ENCODE measurements around the gene ARID2. TPM values are rescaled to one million over a fixed set of nuclear protein-coding genes. Genes with fewer than 3 reads are reported as not detected.
A peak's percentile ranks its signal among the peaks of the same experiment; 100 is the strongest.

Gene ARID2
- total RNA-seq, 1 experiment from 2014 or later, result 72.2 TPM

DNA sequence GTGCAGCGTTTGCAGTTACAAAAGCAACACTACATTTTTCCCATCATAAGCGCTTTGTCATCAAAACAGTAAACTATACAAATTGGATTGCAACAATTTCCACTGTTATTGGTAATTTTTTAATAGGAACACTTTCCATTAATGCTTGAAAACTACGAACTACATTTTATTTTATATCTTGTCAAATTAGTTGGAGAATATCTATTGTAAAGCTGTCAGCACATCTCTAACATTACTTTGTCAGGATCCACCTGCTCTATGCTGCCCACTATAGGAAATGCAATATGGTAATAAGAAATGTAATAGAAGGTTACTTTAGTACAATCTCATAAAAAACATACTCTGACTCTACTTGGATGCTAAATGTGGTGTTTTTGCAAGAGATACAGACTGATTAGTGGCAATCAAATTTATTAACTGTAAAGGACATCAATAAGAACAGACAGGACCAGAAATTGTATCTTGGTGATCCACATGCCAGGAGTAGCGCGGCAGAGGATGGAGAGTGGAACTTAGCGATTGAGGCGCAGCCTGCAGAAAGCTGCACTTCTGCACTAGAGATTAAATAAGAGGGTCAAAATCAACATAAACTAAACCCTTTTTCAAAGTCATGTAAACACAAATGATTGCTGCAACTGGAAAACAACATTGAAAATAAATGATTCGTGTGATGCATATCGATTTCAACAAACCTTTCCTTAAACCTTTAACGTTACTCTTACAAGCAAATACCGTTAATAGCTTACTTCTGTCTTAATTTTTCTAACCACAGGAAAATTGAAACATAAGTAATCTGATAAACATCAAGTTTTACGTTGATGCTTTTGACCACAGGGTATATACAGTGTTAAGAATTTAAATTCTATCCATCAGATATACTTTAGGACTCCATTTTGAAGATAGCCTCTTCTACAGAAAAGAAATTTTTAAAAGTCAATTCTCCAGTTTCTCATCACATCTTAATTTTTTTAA, 3.6 kb upstream of the ARID2 start:
- CTCF ChIA-PET, result interaction anchor here (2.1 kb wide), 1 partner anchor 182 kb away, joined by 11 read pairs; no protein-coding TSS in a partner anchor
- no peaks in the 10 kb centered on the region for H3K9me3 ChIP-seq (ENCODE audit: low read depth, low read length, poor library complexity, severe bottlenecking)
- peaks cover 20% of the 10 kb centered on the region for H3K4me1 ChIP-seq (ENCODE audit: insufficient read depth, low read length, poor library complexity, severe bottlenecking)
- H3K27ac ChIP-seq (ENCODE audit: low read depth, low read length, poor library complexity, severe bottlenecking), result peak overlapping the region; percentile 99
- H3K27me3 ChIP-seq (replicated peaks; ENCODE audit: insufficient read depth, low read depth, low read length, poor library complexity), result no peaks in the 10 kb centered on the region
- TF ChIP-seq, protein P1, sequence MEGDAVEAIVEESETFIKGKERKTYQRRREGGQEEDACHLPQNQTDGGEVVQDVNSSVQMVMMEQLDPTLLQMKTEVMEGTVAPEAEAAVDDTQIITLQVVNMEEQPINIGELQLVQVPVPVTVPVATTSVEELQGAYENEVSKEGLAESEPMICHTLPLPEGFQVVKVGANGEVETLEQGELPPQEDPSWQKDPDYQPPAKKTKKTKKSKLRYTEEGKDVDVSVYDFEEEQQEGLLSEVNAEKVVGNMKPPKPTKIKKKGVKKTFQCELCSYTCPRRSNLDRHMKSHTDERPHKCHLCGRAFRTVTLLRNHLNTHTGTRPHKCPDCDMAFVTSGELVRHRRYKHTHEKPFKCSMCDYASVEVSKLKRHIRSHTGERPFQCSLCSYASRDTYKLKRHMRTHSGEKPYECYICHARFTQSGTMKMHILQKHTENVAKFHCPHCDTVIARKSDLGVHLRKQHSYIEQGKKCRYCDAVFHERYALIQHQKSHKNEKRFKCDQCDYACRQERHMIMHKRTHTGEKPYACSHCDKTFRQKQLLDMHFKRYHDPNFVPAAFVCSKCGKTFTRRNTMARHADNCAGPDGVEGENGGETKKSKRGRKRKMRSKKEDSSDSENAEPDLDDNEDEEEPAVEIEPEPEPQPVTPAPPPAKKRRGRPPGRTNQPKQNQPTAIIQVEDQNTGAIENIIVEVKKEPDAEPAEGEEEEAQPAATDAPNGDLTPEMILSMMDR (conservative IDR thresholded peaks at IDR 0.05; ENCODE audit: low read depth, low read length), result peak; percentile 79
- no peak for TF ChIP-seq EZH2 (IDR thresholded peaks at IDR 0.05; ENCODE audit: borderline replicate concordance, low read depth, low read length, poor library complexity, severe bottlenecking)
- peak overlapping the region; percentile 94 for H3K4me3 ChIP-seq (ENCODE audit: low read depth, low read length, poor library complexity, severe bottlenecking)
- peak; percentile 66 for DNase-seq (ENCODE audit: low spot score)
- no peaks in the 10 kb centered on the region for H3K36me3 ChIP-seq (ENCODE audit: insufficient read depth, low read length, poor library complexity, severe bottlenecking)
- intact Hi-C loops (cut with micrococcal nuclease; ENCODE audit: unreplicated experiment), result loop anchor here (5.0 kb wide), 3 partner anchors 164 to 554 kb away; partner anchors contain the start of gene SCAF11
- BruUV-seq (replicated peaks), result no TSS peak
- POLR2A ChIA-PET (ENCODE audit: low non-redundant PET), result no interaction called here

DNA sequence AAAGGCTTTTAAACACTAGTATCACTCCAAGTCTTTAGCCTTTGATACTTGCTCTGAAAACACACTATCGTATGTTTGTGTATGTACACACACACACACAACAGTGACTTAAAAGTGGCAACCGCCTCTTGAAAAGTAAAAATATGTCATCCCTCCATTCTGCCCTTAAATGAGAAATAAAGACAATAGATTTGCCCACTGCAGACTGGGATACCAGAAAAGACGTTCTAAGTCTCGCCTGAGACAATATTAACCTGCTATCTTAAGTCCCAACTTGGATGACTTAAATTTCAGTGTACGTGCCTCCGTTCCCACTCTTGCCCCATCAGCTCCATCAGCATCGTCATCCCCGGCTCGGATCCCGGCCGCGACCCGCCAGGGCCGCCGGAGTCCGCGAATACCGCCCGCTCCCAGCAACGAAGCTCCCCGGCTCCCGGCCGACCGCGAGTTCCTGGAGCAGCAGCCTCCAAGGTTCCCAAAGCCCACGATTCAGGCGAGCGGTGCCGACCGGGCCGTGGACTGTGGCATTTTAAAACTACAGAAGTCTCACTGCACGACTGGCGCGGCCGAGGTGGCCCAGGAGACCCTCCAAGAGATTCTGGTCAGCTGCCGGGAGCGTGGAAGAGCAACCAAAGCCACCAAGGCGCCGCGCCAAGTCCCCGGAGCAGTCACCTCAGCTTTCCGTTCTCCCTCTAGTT, 2.8 kb upstream of the ARID2 start:
- intact Hi-C loops (cut with micrococcal nuclease; ENCODE audit: unreplicated experiment), result loop anchor here (5.0 kb wide), 3 partner anchors 164 to 554 kb away; partner anchors contain the start of gene SCAF11
- Histone ChIP-seq H3K36me3 (ENCODE audit: insufficient read depth, low read length, poor library complexity, severe bottlenecking) (peaks cover 5% of the 10 kb centered on the region), H3K4me1 (ENCODE audit: insufficient read depth, low read length, poor library complexity, severe bottlenecking) (peaks cover 15% of the 10 kb centered on the region), H3K27me3 (replicated peaks; ENCODE audit: insufficient read depth, low read depth, low read length, poor library complexity) (no peaks in the 10 kb centered on the region), H3K4me3 (ENCODE audit: low read depth, low read length, poor library complexity, severe bottlenecking) (peak overlapping the region; percentile 94), H3K27ac (ENCODE audit: low read depth, low read length, poor library complexity, severe bottlenecking) (peak overlapping the region; percentile 99), H3K9me3 (ENCODE audit: low read depth, low read length, poor library complexity, severe bottlenecking) (no peaks in the 10 kb centered on the region)
- peak; percentile 51 for DNase-seq (ENCODE audit: low spot score)
- CTCF ChIA-PET, result interaction anchor here (2.1 kb wide), 1 partner anchor 183 kb away, joined by 11 read pairs; no protein-coding TSS in a partner anchor
- POLR2A ChIA-PET (ENCODE audit: low non-redundant PET), result no interaction called here
- BruUV-seq (replicated peaks), result TSS peak; percentile 47
- no peak for TF ChIP-seq EZH2 (IDR thresholded peaks at IDR 0.05; ENCODE audit: borderline replicate concordance, low read depth, low read length, poor library complexity, severe bottlenecking)
- TF ChIP-seq, protein P1 (conservative IDR thresholded peaks at IDR 0.05; ENCODE audit: low read depth, low read length), result no peak

DNA sequence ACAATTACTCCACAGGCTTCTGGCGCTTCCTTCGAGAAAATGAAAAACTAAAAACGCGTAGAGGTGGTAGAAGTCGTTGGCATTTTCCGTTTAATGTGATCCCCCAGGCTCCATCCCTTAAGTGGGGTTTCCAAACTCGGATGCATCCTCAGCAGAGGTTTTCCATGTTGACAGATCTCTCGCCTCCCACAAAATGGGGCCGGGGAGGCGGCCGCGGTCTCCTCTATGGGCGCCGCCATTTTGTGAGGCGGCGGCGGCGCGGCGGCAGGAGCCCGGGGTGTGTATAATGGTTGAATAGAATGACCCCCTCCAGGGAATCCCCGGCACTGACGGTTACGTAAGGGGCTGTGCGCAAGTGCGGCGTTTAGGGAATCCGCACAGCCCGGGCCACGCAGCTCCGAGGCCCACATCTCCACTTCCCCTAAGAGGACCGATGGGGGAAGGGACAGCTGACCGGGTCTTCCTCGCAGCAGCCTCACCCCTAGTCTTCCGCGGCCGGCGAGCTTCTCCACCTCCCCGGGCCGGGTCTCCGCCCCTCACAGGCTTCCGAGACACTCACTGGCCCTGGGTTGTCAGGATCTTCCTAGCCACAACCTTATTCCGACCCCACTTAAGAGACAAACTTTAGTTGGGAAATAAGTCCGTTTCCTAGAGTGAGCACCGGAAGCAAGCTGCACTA, 2.1 kb upstream of the ARID2 start:
- no TSS peak for BruUV-seq (replicated peaks)
- H3K4me3 ChIP-seq (ENCODE audit: low read depth, low read length, poor library complexity, severe bottlenecking), result peak overlapping the region; percentile 94
- peak; percentile 99 for DNase-seq (ENCODE audit: low spot score)
- peaks cover 22% of the 10 kb centered on the region for H3K4me1 ChIP-seq (ENCODE audit: insufficient read depth, low read length, poor library complexity, severe bottlenecking)
- H3K36me3 ChIP-seq (ENCODE audit: insufficient read depth, low read length, poor library complexity, severe bottlenecking), result peaks cover 12% of the 10 kb centered on the region
- intact Hi-C loops (cut with micrococcal nuclease; ENCODE audit: unreplicated experiment), result loop anchor here (5.0 kb wide), 3 partner anchors 165 to 555 kb away; partner anchors contain the start of gene SCAF11
- ChIA-PET POLR2A (ENCODE audit: low non-redundant PET) (interaction anchor here (0.6 kb wide), 1 partner anchor 114 kb away, joined by 3 read pairs; no protein-coding TSS in a partner anchor), CTCF (no interaction called here)
- peak overlapping the region; percentile 99 for H3K27ac ChIP-seq (ENCODE audit: low read depth, low read length, poor library complexity, severe bottlenecking)
- TF ChIP-seq, protein P1 (conservative IDR thresholded peaks at IDR 0.05; ENCODE audit: low read depth, low read length), result no peak
- TF ChIP-seq EZH2 (IDR thresholded peaks at IDR 0.05; ENCODE audit: borderline replicate concordance, low read depth, low read length, poor library complexity, severe bottlenecking), result no peak
- no peaks in the 10 kb centered on the region for H3K27me3 ChIP-seq (replicated peaks; ENCODE audit: insufficient read depth, low read depth, low read length, poor library complexity)
- no peaks in the 10 kb centered on the region for H3K9me3 ChIP-seq (ENCODE audit: low read depth, low read length, poor library complexity, severe bottlenecking)
